Measurements from ENCODE around the gene PTPRM.

DNA sequence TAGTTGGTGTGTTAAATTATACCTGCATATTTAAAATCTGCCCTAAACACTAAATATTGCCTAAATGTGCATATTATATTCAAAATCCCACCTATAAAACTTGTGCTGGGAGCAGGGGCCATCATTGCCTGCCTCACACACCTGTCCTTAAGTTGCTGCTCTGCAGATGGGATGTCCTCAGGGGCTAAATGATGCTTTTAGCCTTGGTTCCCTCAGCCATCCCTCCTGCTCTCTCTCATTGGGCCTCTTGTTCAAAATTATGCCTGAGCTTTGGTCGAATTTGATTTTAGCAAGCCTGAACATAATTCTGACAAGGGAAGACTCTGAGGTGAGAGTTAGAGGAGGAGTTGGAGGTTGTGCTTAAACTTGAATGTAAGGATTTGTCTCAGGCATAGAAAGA lies 723.8 kb downstream of the PTPRM start:
- TF ChIP-seq, protein P1, sequence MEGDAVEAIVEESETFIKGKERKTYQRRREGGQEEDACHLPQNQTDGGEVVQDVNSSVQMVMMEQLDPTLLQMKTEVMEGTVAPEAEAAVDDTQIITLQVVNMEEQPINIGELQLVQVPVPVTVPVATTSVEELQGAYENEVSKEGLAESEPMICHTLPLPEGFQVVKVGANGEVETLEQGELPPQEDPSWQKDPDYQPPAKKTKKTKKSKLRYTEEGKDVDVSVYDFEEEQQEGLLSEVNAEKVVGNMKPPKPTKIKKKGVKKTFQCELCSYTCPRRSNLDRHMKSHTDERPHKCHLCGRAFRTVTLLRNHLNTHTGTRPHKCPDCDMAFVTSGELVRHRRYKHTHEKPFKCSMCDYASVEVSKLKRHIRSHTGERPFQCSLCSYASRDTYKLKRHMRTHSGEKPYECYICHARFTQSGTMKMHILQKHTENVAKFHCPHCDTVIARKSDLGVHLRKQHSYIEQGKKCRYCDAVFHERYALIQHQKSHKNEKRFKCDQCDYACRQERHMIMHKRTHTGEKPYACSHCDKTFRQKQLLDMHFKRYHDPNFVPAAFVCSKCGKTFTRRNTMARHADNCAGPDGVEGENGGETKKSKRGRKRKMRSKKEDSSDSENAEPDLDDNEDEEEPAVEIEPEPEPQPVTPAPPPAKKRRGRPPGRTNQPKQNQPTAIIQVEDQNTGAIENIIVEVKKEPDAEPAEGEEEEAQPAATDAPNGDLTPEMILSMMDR (IDR thresholded peaks at IDR 0.05) = no peak
- TF ChIP-seq POLR2A (IDR thresholded peaks at IDR 0.05) (no peak), POLR2AphosphoS5 (IDR thresholded peaks at IDR 0.05) (no peak), EP300 (IDR thresholded peaks at IDR 0.05; ENCODE audit: low read depth) (no peak)
